GM21381 (cell line): ENCODE results near the gene COQ8B.

Experiments used
- ATAC-seq: cut with Tn5 transposase; IDR thresholded peaks from one replicate; pipeline ENCODE4 v1.9.1; 2021; ENCODE audit warnings: mild to moderate bottlenecking, moderate library complexity; ENCODE audit not compliant: unreplicated experiment

COQ8B gene

DNA sequence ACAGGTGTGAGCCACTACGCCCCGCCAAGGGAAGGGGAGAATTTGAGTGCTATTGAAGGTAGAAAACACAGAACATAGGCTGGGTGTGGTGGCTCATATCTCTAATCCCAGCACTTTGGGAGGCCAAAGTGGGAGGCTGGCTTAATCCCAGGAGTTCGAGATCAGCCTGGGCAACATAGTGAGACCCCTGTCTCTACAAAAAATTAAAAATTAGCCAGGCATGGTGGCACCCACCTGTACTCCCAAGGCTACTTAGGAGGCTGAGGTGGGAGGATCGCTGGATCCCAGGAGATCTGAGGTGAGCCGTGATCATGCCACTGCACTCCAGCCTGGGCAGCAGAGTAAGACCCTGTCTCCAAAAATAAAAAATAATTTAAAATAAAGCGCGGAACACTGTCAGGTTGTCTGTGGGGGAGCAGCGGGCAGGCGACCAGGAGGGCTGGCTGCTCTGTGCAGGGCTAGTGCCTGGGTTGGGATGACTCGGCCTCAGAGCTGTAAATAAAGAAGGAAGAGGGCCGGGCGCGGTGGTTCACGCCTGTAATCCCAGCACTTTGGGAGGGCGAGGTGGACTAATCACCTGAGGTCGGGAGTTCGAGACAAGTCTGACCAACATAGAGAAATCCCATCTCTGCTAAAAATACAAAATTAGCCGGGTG is 74.5 kb downstream of the COQ8B start:
- ATAC-seq, result no peak
